ENCODE measurements around the gene CLEC3A. TPM values are rescaled to one million over a fixed set of nuclear protein-coding genes. Genes with fewer than 3 reads are reported as not detected.
"Not testable (repeated sequence)": the region's sequence is repeated elsewhere in the genome, so short reads cannot be mapped to it uniquely, and the experiment has no call there.

The CLEC3A gene
- total and polyA plus RNA-seq, 5 donors from 2014 or later = not detected

GRCh38 chr16:78035012-78035411, 12.7 kb downstream of the CLEC3A start:
- no peak for ATAC-seq (ENCODE audit: low read depth in 2 of 2)
- H3K36me3 Mint-ChIP-seq = no peaks in the 10 kb centered on the region

GRCh38 chr16:78040396-78040795, 18.0 kb downstream of the CLEC3A start:
- H3K4me1 ChIP-seq (ENCODE audit: control insufficient read depth, insufficient read depth, low read length, poor library complexity, severe bottlenecking) = no peaks in the 10 kb centered on the region
- H3K9me3 Mint-ChIP-seq = peaks cover 0 to 3% (median 0%) of the 10 kb centered on the region in 7 donors
- no peak for ATAC-seq (ENCODE audit: low read depth in 2 of 2)
- peaks cover 3% of the 10 kb centered on the region for H3K27me3 ChIP-seq (ENCODE audit: control insufficient read depth, insufficient read depth, low read length)
- no peak for DNase-seq
- H3K27ac ChIP-seq (ENCODE audit: insufficient read depth, low read length, poor library complexity, severe bottlenecking) = no peak overlapping the region
- H3K27me3 Mint-ChIP-seq = peaks cover 34% of the 10 kb centered on the region
- no peak overlapping the region for H3K27ac Mint-ChIP-seq
- H3K36me3 Mint-ChIP-seq = no peaks in the 10 kb centered on the region
- no peaks in the 10 kb centered on the region for H3K9me3 ChIP-seq (ENCODE audit: control insufficient read depth in 2 of 2, low read length in 2 of 2)
- H3K4me1 Mint-ChIP-seq = no peaks in the 10 kb centered on the region
- H3K4me3 Mint-ChIP-seq = no peak overlapping the region
- no peak overlapping the region for H3K4me3 ChIP-seq (ENCODE audit: low read depth, low read length)
- no peaks in the 10 kb centered on the region for H3K36me3 ChIP-seq (ENCODE audit: control insufficient read depth, insufficient read depth, low read length)

More at GRCh38 chr16:78035012-78035411, 12.7 kb downstream of the CLEC3A start:
- Histone ChIP-seq H3K27me3 (ENCODE audit: control insufficient read depth, insufficient read depth, low read length) (no peaks in the 10 kb centered on the region), H3K36me3 (ENCODE audit: control insufficient read depth, insufficient read depth, low read length) (no peaks in the 10 kb centered on the region), H3K4me1 (ENCODE audit: control insufficient read depth, insufficient read depth, low read length, poor library complexity, severe bottlenecking) (no peaks in the 10 kb centered on the region), H3K4me3 (ENCODE audit: low read depth, low read length) (no peak overlapping the region), H3K27ac (ENCODE audit: insufficient read depth, low read length, poor library complexity, severe bottlenecking) (no peak overlapping the region), H3K9me3 (ENCODE audit: control insufficient read depth in 2 of 2, low read length in 2 of 2) (no peaks in the 10 kb centered on the region)
- H3K9me3 Mint-ChIP-seq = peaks cover 0 to 3% (median 0%) of the 10 kb centered on the region in 7 donors
- H3K27ac Mint-ChIP-seq = no peak overlapping the region
- H3K27me3 Mint-ChIP-seq = peaks cover 22% of the 10 kb centered on the region
- no peak for DNase-seq
- H3K4me3 Mint-ChIP-seq = no peak overlapping the region
- peaks cover 0 to 6% (median 3%) of the 10 kb centered on the region in 4 donors for H3K4me1 Mint-ChIP-seq

- Histone ChIP-seq H3K4me1 (ENCODE audit: control insufficient read depth, insufficient read depth, low read length, poor library complexity, severe bottlenecking) (no peaks in the 10 kb centered on the region), H3K27me3 (ENCODE audit: control insufficient read depth, insufficient read depth, low read length) (peaks cover 3% of the 10 kb centered on the region), H3K27ac (ENCODE audit: insufficient read depth, low read length, poor library complexity, severe bottlenecking) (no peak overlapping the region), H3K36me3 (ENCODE audit: control insufficient read depth, insufficient read depth, low read length) (no peaks in the 10 kb centered on the region), H3K9me3 (ENCODE audit: control insufficient read depth in 2 of 2, low read length in 2 of 2) (no peaks in the 10 kb centered on the region), H3K4me3 (ENCODE audit: low read depth, low read length) (no peak overlapping the region)
- DNase-seq (peak in 2 of 3 donors; percentile 1 to 23), ATAC-seq (ENCODE audit: low read depth in 2 of 2) (no peak)
- no peak overlapping the region for H3K27ac Mint-ChIP-seq
- H3K36me3 Mint-ChIP-seq = no peaks in the 10 kb centered on the region
- H3K4me3 Mint-ChIP-seq = no peak overlapping the region
- peaks cover 0 to 3% (median 0%) of the 10 kb centered on the region in 7 donors for H3K9me3 Mint-ChIP-seq
- peaks cover 27% of the 10 kb centered on the region for H3K27me3 Mint-ChIP-seq
- H3K4me1 Mint-ChIP-seq = no peaks in the 10 kb centered on the region
These were observed 23.7 kb downstream of the CLEC3A start for GRCh38 chr16:78045865-78046581.

GRCh38 chr16:78048319-78048718, 26.0 kb downstream of the CLEC3A start:
- no peak overlapping the region for H3K4me3 ChIP-seq (ENCODE audit: low read depth, low read length)
- no peak overlapping the region for H3K27ac ChIP-seq (ENCODE audit: insufficient read depth, low read length, poor library complexity, severe bottlenecking)
- Mint-ChIP-seq H3K4me1 (no peaks in the 10 kb centered on the region), H3K27ac (no peak overlapping the region), H3K9me3 (peaks cover 0 to 3% (median 0%) of the 10 kb centered on the region in 7 donors), H3K4me3 (no peak overlapping the region), H3K36me3 (no peaks in the 10 kb centered on the region), H3K27me3 (peaks cover 18% of the 10 kb centered on the region)
- no peaks in the 10 kb centered on the region for H3K36me3 ChIP-seq (ENCODE audit: control insufficient read depth, insufficient read depth, low read length)
- no peak for DNase-seq
- H3K27me3 ChIP-seq (ENCODE audit: control insufficient read depth, insufficient read depth, low read length) = no peaks in the 10 kb centered on the region
- no peaks in the 10 kb centered on the region for H3K4me1 ChIP-seq (ENCODE audit: control insufficient read depth, insufficient read depth, low read length, poor library complexity, severe bottlenecking)
- ATAC-seq (ENCODE audit: low read depth in 2 of 2) = no peak
- H3K9me3 ChIP-seq (ENCODE audit: control insufficient read depth in 2 of 2, low read length in 2 of 2) = no peaks in the 10 kb centered on the region

GRCh38 chr16:78050734-78051400, 28.5 kb downstream of the CLEC3A start:
- Mint-ChIP-seq H3K4me3 (no peak overlapping the region), H3K27ac (no peak overlapping the region), H3K9me3 (no peaks in the 10 kb centered on the region), H3K27me3 (peaks cover 14% of the 10 kb centered on the region), H3K4me1 (no peaks in the 10 kb centered on the region), H3K36me3 (no peaks in the 10 kb centered on the region)
- H3K9me3 ChIP-seq (ENCODE audit: control insufficient read depth in 2 of 2, low read length in 2 of 2) = no peaks in the 10 kb centered on the region
- no peaks in the 10 kb centered on the region for H3K36me3 ChIP-seq (ENCODE audit: control insufficient read depth, insufficient read depth, low read length)
- DNase-seq (no peak), ATAC-seq (ENCODE audit: low read depth in 2 of 2) (no peak)
- H3K4me1 ChIP-seq (ENCODE audit: control insufficient read depth, insufficient read depth, low read length, poor library complexity, severe bottlenecking) = no peaks in the 10 kb centered on the region
- no peak overlapping the region for H3K4me3 ChIP-seq (ENCODE audit: low read depth, low read length)
- no peak overlapping the region for H3K27ac ChIP-seq (ENCODE audit: insufficient read depth, low read length, poor library complexity, severe bottlenecking)
- H3K27me3 ChIP-seq (ENCODE audit: control insufficient read depth, insufficient read depth, low read length) = no peaks in the 10 kb centered on the region

- H3K27ac Mint-ChIP-seq = no peak overlapping the region
- no peak overlapping the region for H3K4me3 Mint-ChIP-seq
- Histone ChIP-seq H3K4me3 (ENCODE audit: low read depth, low read length) (no peak overlapping the region), H3K27me3 (ENCODE audit: control insufficient read depth, insufficient read depth, low read length) (no peaks in the 10 kb centered on the region), H3K36me3 (ENCODE audit: control insufficient read depth, insufficient read depth, low read length) (no peaks in the 10 kb centered on the region), H3K27ac (ENCODE audit: insufficient read depth, low read length, poor library complexity, severe bottlenecking) (no peak overlapping the region), H3K9me3 (ENCODE audit: control insufficient read depth in 2 of 2, low read length in 2 of 2) (no peaks in the 10 kb centered on the region), H3K4me1 (ENCODE audit: control insufficient read depth, insufficient read depth, low read length, poor library complexity, severe bottlenecking) (no peaks in the 10 kb centered on the region)
- ATAC-seq (ENCODE audit: low read depth in 2 of 2) (no peak), DNase-seq (no peak)
- no peaks in the 10 kb centered on the region for H3K36me3 Mint-ChIP-seq
- H3K4me1 Mint-ChIP-seq = no peaks in the 10 kb centered on the region
- H3K9me3 Mint-ChIP-seq = no peaks in the 10 kb centered on the region
- H3K27me3 Mint-ChIP-seq = peaks cover 8% of the 10 kb centered on the region
These were observed 35.6 kb downstream of the CLEC3A start for GRCh38 chr16:78057803-78058564.

- not testable (repeated sequence) for DNase-seq; H3K36me3 ChIP-seq (ENCODE audit: control insufficient read depth, insufficient read depth, low read length); ATAC-seq (ENCODE audit: low read depth in 2 of 2); H3K9me3 Mint-ChIP-seq; H3K4me3 Mint-ChIP-seq; H3K36me3 Mint-ChIP-seq; H3K4me1 Mint-ChIP-seq; H3K4me3 ChIP-seq (ENCODE audit: low read depth, low read length); H3K27me3 ChIP-seq (ENCODE audit: control insufficient read depth, insufficient read depth, low read length); H3K27ac ChIP-seq (ENCODE audit: insufficient read depth, low read length, poor library complexity, severe bottlenecking); H3K27ac Mint-ChIP-seq; H3K9me3 ChIP-seq (ENCODE audit: control insufficient read depth in 2 of 2, low read length in 2 of 2); H3K4me1 ChIP-seq (ENCODE audit: control insufficient read depth, insufficient read depth, low read length, poor library complexity, severe bottlenecking)
- H3K27me3 Mint-ChIP-seq = peaks cover 14% of the 10 kb centered on the region
These were observed 37.5 kb downstream of the CLEC3A start for GRCh38 chr16:78059806-78060205.
